Neural cell (in vitro differentiated cells): ENCODE data around the gene FYN. TPM values are rescaled to one million over a fixed set of nuclear protein-coding genes. Genes with fewer than 3 reads are reported as not detected.
"Not testable (repeated sequence)": the region's sequence is repeated elsewhere in the genome, so short reads cannot be mapped to it uniquely, and the experiment has no call there.

Experiments used
- H2AFZ ChIP-seq: fragments of 200-600, 300-800 bp; sonication (generic), shearing (Covaris generic); 2 replicates; pipeline ENCODE4 v1.6.0; 2014; ENCODE audit warnings: low read depth, mild to moderate bottlenecking, antibody characterized with exemption, low read length, moderate library complexity
- H3F3A ChIP-seq: fragments of 200-600 bp; shearing (Covaris generic); 2 replicates; pipeline ENCODE4 v1.6.1; 2016; ENCODE audit warnings: mild to moderate bottlenecking, moderate library complexity, mixed read lengths, antibody characterized with exemption, low read length; ENCODE audit not compliant: insufficient read depth, poor library complexity, severe bottlenecking
- H3K27ac ChIP-seq: fragments of 200-600, 300-800 bp; sonication (generic), shearing (Covaris generic); 2 replicates; pipeline ENCODE4 v1.5.1; 2014; ENCODE audit warnings: mild to moderate bottlenecking, low read length, moderate library complexity
- H3K27me3 ChIP-seq: fragments of 300-800, 200-600 bp; sonication (generic), shearing (Covaris generic); 2 replicates; pipeline ENCODE4 v1.6.0; 2014; ENCODE audit warnings: mild to moderate bottlenecking, low read depth, low read length, moderate library complexity; ENCODE audit not compliant: insufficient read depth
- H3K36me3 ChIP-seq: fragments of 300-800, 200-600 bp; sonication (generic), shearing (Covaris generic); 2 replicates; pipeline ENCODE4 v1.5.1; 2014; ENCODE audit warnings: mild to moderate bottlenecking, antibody characterized with exemption, low read length, moderate library complexity; ENCODE audit not compliant: insufficient read depth
- H3K4me2 ChIP-seq: fragments of 300-800, 200-600 bp; sonication (generic), shearing (Covaris generic); 2 replicates; pipeline ENCODE4 v1.6.0; 2014; ENCODE audit warnings: mild to moderate bottlenecking, low read length
- H3K4me3 ChIP-seq: fragments of 300-800, 200-600 bp; sonication (generic), shearing (Covaris generic); 2 replicates; pipeline ENCODE4 v1.5.1; 2014; ENCODE audit warnings: mild to moderate bottlenecking, low read length, moderate library complexity
- H3K79me2 ChIP-seq: fragments of 200-600 bp; shearing (Covaris generic); replicated peaks from 2 replicates; pipeline ENCODE4 v1.6.0; 2014; ENCODE audit warnings: mild to moderate bottlenecking, low read length, moderate library complexity; ENCODE audit not compliant: insufficient read depth
- H3K9ac ChIP-seq: fragments of 300-800, 200-600 bp; sonication (generic), shearing (Covaris generic); 2 replicates; pipeline ENCODE4 v1.6.1; 2016; ENCODE audit warnings: mild to moderate bottlenecking, low read length, mixed read lengths
- H3K9me2 ChIP-seq: fragments of 200-600 bp; shearing (Covaris generic); 2 replicates; pipeline ENCODE4 v1.6.1; 2016; ENCODE audit warnings: mild to moderate bottlenecking, low read length, mixed read lengths; ENCODE audit not compliant: insufficient read depth
- H3K9me3 ChIP-seq: fragments of 200-600, 300-800 bp; sonication (generic), shearing (Covaris generic); 2 replicates; pipeline ENCODE4 v1.6.1; 2016; ENCODE audit warnings: mild to moderate bottlenecking, mixed run types, low read length, moderate library complexity, mixed read lengths
- H4K20me1 ChIP-seq: fragments of 200-600 bp; shearing (Covaris generic); 2 replicates; pipeline ENCODE4 v1.6.1; 2016; ENCODE audit warnings: mild to moderate bottlenecking, mixed run types; ENCODE audit not compliant: insufficient read depth
- CTCF ChIP-seq: fragments of 450-650 bp; IDR thresholded peaks from 2 replicates; pipeline ENCODE4 v1.5.1; 2014; ENCODE audit warnings: antibody characterized with exemption, mild to moderate bottlenecking, moderate library complexity; ENCODE audit not compliant: poor library complexity, severe bottlenecking
- EP300 ChIP-seq: fragments of 450-650 bp; conservative IDR thresholded peaks from 2 replicates; pipeline ENCODE4 v1.6.1; 2014; ENCODE audit warnings: antibody characterized with exemption, mild to moderate bottlenecking, moderate library complexity; ENCODE audit not compliant: poor library complexity, severe bottlenecking
- EZH2 ChIP-seq: fragments of 200-600, 300-800 bp; shearing (Covaris generic), sonication (generic); IDR thresholded peaks from 2 replicates; pipeline ENCODE4 v1.6.1; 2014; ENCODE audit warnings: antibody characterized with exemption, low read length, borderline replicate concordance, mild to moderate bottlenecking; ENCODE audit not compliant: insufficient read depth, poor library complexity, severe bottlenecking
- MXI1 ChIP-seq: fragments of 450-650 bp; conservative IDR thresholded peaks from 2 replicates; pipeline ENCODE4 v1.6.1; 2014; ENCODE audit warnings: antibody characterized with exemption, mild to moderate bottlenecking; ENCODE audit not compliant: poor library complexity, severe bottlenecking
- POLR2AphosphoS5 ChIP-seq: IDR thresholded peaks from 2 replicates; pipeline ENCODE4 v1.6.1; 2012
- RAD21 ChIP-seq: fragments of 450-650 bp; conservative IDR thresholded peaks from 2 replicates; pipeline ENCODE4 v1.6.1; 2014; ENCODE audit warnings: antibody characterized with exemption, mild to moderate bottlenecking, moderate library complexity
- SMC3 ChIP-seq: fragments of 450-650 bp; conservative IDR thresholded peaks from 2 replicates; pipeline ENCODE4 v1.6.1; 2014; ENCODE audit warnings: antibody characterized with exemption, mild to moderate bottlenecking, moderate library complexity; ENCODE audit not compliant: poor library complexity
- TAF1 ChIP-seq: IDR thresholded peaks from 2 replicates; pipeline ENCODE4 v1.6.1; 2012; ENCODE audit warnings: low read depth
- polyA plus RNA-seq: library from polyadenylated mRNA; depleted of rRNA; stranded (reverse); fragments of >200 nt; gene quantifications from 2 replicates; pipeline ENCODE4 v1.2.3, GENCODE V29; 2014
- TF ChIP-seq, protein P1 (sequence below): IDR thresholded peaks from 2 replicates; pipeline ENCODE4 v1.6.1; 2012; ENCODE audit warnings: borderline replicate concordance

FYN gene
- polyA plus RNA-seq, 1 donor from 2014 or later = 277 TPM

GRCh38 chr6:111890988-111891387 is 17.7 kb upstream of the FYN start:
- Histone ChIP-seq H3K79me2 (no peaks in the 10 kb centered on the region), H3K36me3 (no peaks in the 10 kb centered on the region), H3K4me3 (no peak overlapping the region), H3K9me3 (no peaks in the 10 kb centered on the region), H3K27ac (no peak overlapping the region), H3F3A (peaks cover 6% of the 10 kb centered on the region), H3K4me2 (no peak overlapping the region), H3K9ac (no peak overlapping the region), H4K20me1 (no peaks in the 10 kb centered on the region), H2AFZ (no peak overlapping the region), H3K9me2 (no peaks in the 10 kb centered on the region), H3K27me3 (no peaks in the 10 kb centered on the region)
- TF ChIP-seq SMC3 (no peak), MXI1 (no peak), EZH2 (no peak), RAD21 (no peak), POLR2AphosphoS5 (no peak), EP300 (no peak), CTCF (no peak), TAF1 (no peak)
- TF ChIP-seq, protein P1, sequence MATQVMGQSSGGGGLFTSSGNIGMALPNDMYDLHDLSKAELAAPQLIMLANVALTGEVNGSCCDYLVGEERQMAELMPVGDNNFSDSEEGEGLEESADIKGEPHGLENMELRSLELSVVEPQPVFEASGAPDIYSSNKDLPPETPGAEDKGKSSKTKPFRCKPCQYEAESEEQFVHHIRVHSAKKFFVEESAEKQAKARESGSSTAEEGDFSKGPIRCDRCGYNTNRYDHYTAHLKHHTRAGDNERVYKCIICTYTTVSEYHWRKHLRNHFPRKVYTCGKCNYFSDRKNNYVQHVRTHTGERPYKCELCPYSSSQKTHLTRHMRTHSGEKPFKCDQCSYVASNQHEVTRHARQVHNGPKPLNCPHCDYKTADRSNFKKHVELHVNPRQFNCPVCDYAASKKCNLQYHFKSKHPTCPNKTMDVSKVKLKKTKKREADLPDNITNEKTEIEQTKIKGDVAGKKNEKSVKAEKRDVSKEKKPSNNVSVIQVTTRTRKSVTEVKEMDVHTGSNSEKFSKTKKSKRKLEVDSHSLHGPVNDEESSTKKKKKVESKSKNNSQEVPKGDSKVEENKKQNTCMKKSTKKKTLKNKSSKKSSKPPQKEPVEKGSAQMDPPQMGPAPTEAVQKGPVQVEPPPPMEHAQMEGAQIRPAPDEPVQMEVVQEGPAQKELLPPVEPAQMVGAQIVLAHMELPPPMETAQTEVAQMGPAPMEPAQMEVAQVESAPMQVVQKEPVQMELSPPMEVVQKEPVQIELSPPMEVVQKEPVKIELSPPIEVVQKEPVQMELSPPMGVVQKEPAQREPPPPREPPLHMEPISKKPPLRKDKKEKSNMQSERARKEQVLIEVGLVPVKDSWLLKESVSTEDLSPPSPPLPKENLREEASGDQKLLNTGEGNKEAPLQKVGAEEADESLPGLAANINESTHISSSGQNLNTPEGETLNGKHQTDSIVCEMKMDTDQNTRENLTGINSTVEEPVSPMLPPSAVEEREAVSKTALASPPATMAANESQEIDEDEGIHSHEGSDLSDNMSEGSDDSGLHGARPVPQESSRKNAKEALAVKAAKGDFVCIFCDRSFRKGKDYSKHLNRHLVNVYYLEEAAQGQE = no peak

DNA sequence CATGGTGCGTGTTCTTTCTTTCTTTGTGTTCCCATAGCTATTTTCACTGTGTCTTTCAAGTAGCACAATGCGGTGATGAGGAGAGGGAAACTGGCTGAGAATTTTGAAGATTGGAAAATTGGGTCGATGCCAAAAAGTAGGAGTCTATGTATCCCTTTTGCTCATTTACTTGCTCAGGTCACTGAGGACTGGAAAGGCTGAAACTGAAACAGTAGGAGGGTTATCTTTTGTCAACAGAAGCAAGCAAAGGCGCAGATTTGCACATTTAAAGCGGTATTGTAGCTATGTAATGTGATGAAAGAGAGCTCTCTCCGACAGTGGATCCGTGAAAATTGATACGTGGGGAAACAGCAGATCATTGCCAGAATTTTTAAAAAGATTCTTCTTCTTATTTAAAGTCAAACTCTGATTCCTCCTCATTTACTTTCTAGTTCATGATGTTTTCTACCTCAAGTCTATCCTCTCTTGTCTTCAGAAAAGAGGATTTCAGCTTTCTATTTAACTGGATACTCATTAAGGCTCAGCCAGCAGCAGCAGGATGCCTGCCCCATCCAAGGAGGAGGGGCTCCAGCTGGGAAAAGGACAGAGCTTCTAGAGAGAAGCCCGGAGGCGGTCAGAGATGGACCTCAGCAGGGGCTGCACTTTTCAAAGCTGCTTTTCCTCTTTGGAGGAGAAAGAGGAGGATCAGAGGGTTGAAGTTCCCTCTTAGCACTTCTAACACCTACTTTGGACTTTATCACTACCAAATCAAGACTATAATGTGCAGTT is 15.9 kb upstream of the FYN start:
- peak overlapping the region; percentile 3 for H3K4me2 ChIP-seq
- TF ChIP-seq TAF1 = no peak
- TF ChIP-seq EZH2 = no peak
- TF ChIP-seq, protein P1 = no peak
- no peak for TF ChIP-seq EP300
- TF ChIP-seq MXI1 = no peak
- TF ChIP-seq CTCF = no peak
- TF ChIP-seq RAD21 = no peak
- TF ChIP-seq SMC3 = no peak
- no peak for TF ChIP-seq POLR2AphosphoS5
- peak overlapping the region; percentile 7 for H2AFZ ChIP-seq
- no peaks in the 10 kb centered on the region for H4K20me1 ChIP-seq
- peak overlapping the region; percentile 9 for H3K27ac ChIP-seq
- peak overlapping the region; percentile 46 for H3K4me3 ChIP-seq
- H3K9me2 ChIP-seq = no peaks in the 10 kb centered on the region
- H3K79me2 ChIP-seq = no peaks in the 10 kb centered on the region
- H3K27me3 ChIP-seq = no peaks in the 10 kb centered on the region
- H3K9ac ChIP-seq = peak overlapping the region; percentile 25
- no peaks in the 10 kb centered on the region for H3K36me3 ChIP-seq
- peaks cover 6% of the 10 kb centered on the region for H3F3A ChIP-seq
- H3K9me3 ChIP-seq = no peaks in the 10 kb centered on the region

DNA sequence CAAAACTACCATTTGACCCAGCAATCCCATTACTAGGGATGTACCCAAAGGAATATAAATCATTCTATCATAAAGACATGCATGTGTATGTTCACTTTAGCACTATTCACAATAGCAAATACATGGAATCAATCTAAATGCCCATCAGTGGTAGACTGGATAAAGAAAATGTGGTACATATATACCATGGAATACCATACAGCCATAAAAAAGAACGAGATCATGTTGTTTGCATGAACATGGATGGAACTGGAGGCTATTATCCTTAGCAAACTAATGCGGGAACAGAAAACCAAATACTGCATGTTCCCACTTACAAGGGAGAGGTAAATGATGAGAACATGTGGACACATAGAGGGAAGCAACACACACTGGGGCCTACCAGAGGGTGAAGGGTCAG is 13.5 kb upstream of the FYN start:
- not testable (repeated sequence) for H3K27ac ChIP-seq, H3K79me2 ChIP-seq, H3K9me2 ChIP-seq, H3K9me3 ChIP-seq, H3K4me3 ChIP-seq, H2AFZ ChIP-seq, H3K9ac ChIP-seq, H3K36me3 ChIP-seq, H3F3A ChIP-seq, H3K4me2 ChIP-seq, H3K27me3 ChIP-seq, H4K20me1 ChIP-seq
